GM19099 (cell line): Measurements from ENCODE around the gene SCARF2.

Source experiments
- POLR2A ChIP-seq: IDR thresholded peaks from 3 replicates; pipeline ENCODE4 v1.6.1; 2011; ENCODE audit warnings: low read depth; ENCODE audit not compliant: insufficient read length; ENCODE audit errors: extremely low read depth

Gene SCARF2

DNA sequence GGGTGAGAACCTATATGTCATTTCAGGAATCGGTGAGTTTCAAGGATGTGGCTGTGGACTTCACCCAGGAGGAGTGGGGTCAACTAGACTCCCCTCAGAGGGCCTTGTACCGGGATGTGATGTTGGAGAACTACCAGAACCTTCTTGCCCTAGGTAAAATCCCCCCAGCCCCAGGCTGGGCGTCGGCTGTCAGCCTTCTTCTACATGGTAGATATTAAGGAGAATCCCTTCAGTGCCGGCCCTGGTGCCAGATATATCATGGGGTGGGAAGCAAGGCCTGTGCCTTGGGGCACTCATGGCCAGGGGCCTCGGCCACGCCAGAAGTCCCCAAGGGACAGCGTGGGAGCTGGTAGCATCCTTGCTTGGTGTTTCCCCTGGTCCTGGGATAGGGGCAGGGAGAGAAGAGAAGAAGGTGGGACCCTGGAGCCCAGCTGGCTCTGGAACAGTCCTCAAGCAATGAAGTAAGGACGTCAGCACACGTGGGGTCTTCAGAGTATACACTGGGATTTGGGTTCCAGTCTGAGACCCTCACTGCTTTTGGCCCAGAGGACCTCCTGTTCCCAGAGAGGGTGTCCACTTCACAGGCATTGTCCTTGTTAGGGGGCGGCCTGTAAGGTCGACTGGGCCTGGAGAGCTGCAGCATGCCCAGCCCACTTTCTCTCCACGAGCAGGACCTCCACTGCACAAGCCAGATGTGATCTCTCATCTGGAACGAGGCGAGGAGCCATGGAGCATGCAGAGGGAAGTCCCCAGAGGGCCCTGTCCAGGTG, 36.8 kb downstream of the SCARF2 start:
- TF ChIP-seq POLR2A: no peak

DNA sequence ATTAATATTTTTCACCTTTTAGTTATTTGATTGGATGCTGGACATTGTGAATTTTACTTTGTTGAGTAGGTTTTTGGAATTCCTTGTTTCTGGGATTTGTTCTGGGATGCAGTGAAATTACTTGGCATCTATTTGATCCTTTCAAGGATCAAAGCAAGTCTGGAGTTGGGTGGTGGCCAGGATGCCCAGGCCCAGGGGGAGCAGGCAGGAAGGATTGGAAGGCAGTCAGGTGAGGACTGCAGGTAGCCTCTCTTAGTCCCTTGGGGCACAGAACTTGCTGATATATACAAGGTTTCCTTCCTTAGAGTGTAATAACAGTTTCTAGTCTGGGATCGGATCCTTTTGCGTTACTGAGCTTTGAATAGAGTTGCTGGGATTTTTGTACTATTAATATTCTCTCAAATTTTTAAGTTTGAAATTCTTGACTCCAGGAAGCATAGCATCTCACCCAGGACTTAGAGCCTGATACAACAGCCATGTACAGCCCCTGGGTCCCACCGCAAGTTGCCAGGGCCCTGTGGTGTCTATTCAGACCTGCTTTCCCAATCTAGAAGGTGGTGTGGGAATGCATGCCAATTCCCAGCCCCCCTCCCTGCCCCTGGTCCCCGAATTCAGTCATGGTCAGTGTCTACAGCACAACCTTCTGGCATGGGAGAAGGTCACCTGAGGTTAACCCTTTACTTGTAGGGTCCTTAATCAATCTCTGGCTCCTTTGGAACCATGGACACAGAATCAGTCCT, 37.6 kb downstream of the SCARF2 start:
- no peak for TF ChIP-seq POLR2A

DNA sequence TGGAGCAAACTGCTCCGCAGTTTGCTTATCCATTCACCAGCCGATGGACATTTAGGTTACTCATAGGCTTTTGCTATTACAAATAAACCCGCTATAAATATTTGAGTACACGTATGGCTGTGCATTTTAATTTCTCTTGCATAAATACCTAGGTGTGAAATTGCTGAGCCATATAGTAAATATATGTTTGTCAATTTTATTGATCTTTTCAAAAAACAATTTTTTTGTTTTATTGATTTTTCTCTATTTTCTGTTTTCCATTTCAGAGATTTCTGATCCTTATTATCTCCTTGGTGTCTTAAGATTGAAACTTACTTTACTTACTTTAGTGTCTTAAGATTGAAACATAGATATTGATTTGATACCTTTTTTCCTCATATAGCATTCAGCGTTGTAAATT, 39.2 kb downstream of the SCARF2 start:
- TF ChIP-seq POLR2A: no peak

DNA sequence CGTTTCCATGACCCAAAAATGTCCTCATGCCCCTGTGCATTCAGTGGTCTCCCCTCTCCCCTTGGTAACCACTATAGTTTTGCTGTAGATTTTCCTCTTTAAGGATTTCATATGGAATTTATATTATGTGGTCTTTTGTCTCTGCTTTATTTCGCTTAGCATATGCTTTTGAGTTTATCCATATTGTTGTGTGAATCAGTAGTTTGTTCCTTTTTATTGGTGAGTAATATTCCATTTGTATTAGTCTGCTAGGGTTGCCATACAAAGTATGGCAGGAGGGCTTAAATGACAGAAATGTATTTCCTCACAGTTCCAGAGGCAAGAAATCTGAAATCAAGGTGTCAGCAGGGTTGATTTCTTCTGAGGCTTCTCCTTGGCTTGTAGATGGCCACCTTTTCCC, 40.1 kb downstream of the SCARF2 start:
- TF ChIP-seq POLR2A: no peak

DNA sequence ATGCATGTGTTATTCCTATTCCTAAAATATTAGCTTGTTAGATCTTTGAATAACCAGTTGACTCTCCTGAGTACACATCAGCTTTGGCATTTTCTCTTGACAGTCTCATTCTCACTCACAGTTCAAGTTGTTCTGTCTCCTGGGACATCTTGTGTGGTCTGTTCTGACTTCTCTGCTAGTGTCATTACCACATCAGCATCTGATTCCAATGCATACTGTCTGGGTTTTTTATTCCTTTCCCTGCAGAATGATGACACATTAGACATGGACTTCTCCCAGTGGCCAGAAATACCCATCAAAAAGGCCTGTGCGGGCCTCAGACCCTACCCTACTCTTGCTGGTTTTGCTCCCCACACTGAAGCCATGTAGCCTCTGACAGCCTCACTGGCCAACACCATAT, 41.0 kb downstream of the SCARF2 start:
- no peak for TF ChIP-seq POLR2A

DNA sequence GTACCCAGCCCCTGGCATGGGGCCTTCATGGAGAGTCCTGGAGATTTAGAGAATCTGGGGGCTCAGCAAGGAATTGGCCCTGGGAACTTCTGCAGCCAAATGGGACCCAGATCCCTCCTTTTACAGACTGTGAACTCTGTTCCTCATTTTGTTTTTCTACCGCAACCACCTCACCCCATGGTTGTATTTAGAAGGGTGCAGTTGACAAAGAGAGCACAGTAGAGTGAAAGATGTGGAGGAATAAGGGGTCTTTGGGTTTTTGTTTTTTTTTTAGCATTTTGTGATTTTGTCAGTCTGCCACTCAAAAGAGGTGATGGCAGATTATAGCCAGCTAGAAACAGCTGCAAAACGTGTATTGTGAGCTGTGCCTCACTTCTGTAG, 41.7 kb downstream of the SCARF2 start:
- no peak for TF ChIP-seq POLR2A

DNA sequence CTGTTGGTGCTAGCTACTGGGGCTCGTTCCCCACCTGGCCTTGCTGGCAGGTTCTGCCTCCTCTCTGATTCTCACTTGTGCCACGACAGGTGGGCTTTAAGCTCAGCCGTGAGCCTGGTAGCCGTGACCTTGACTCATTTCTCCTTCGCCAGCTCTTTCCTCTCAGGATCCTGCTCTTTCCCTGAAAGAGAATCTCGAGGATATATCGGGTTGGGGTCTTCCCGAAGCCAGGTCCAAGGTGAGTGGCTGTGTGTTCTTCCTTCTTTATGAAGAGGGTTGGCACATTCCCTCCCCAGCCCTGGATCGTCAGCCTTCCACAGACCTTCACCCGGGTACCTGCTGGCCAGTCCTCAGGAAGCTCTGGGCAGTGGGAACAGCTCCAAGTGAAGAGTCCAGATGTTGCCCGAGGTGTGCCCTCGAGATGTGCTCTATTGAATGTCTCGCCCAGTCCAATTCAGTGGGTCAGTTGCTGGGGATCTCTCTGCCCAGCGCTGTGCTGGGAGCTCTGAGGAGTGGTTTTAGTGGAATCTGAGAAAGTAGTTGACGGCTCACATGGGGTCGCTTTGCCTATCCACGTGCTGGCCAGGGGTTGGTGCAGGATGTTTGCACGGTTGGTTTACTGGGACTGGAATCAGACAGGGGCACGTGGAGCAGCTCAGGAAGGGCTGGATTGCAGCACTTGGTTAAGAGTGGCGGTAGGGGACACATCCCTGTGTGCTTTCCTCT, 42.3 kb downstream of the SCARF2 start:
- no peak for TF ChIP-seq POLR2A

DNA sequence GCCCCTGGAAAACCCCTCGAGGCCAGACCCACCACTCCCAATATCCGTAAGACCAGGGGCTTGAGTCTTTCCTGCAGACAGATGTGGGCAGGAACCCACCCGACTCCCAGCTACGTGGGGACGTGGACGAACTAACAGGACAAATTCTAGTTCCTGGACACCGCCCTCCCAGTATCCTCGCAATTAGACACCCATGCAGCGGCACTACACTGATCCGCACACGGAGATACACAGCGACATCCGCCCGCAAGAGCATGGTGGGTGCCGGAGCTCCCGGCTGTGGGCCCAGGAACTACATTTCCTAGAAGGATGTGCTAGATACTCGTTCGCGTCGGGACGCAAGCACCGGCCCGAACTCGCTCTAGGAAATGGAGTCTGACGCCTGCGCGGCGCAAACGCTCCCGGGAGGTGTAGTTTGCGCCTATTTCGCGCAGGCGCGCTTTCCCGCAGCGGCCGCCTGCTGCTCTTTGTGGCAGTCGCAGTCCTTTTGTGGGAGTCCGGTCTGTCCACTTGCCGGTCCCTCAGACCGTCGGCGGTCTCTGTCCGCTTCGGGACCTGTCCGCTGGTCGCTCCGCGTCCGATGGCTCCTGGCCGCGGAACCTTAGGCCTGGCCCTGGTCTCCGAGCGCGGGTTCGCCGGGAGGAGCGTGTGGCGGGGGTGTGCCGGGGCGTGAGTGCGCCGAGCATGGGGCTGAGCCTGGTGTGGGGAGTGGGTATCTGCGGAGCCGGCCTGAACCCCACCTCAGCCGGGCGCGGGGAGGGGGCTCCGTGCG, 43.7 kb downstream of the SCARF2 start, which contains the start of gene ZNF74:
Gene ZNF74 (plus strand): TSS at position 447 of the 772 bp plus-strand sequence. CDS start 478 bp downstream, outside the sequence.
- TF ChIP-seq POLR2A: peak; percentile 91

DNA sequence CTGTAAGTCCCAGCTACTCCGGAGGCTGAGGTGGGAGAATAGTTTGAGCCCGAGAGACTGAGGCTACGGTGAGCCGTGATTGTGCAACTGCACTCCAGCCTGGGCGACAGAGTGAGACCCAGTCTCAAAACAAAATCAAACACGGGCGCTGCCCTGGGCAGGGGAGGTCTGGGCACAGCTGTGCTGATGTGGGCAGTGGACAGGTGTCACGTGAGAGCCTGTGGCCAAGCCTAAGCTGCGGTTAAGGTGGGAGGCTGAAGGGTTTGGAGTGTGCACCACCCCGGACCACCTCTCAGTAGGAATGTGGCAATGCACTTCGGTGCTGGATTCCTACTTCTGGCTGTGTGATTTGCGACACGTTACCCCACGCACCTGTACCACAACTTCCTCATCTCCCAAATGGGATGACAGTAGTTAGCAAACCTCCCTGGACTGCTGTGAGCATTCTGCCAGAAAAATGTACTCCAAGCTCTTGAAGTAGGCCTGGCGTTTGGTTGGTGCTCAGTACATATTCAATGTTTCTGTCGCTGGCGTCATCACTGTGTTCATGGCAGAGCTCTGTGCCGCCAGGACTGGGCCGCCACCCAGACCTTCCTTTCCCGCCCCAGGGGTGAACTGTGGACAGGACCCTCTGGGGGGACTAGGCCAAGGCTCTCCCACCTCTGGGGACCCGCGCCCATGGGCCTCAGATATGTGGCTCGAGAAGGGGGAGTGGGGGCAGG, 44.5 kb downstream of the SCARF2 start:
- no peak for TF ChIP-seq POLR2A

DNA sequence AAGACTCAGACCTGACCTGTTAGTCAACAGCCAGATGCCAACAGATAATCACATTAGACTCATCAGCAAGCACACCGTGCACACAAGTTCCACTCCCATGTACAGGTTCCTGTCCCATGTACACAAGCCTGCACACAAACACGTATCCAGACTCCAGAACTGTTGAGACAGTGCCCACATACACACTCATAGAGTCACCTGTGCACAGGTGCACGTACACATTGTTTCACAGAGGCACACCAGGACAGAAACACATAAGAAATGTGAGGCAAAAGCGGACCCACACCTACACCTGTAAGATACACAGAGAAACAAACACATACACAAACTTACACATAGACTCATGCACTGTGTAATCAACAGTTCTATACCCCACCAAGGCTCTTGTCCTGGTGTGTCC, 46.4 kb downstream of the SCARF2 start:
- no peak for TF ChIP-seq POLR2A

DNA sequence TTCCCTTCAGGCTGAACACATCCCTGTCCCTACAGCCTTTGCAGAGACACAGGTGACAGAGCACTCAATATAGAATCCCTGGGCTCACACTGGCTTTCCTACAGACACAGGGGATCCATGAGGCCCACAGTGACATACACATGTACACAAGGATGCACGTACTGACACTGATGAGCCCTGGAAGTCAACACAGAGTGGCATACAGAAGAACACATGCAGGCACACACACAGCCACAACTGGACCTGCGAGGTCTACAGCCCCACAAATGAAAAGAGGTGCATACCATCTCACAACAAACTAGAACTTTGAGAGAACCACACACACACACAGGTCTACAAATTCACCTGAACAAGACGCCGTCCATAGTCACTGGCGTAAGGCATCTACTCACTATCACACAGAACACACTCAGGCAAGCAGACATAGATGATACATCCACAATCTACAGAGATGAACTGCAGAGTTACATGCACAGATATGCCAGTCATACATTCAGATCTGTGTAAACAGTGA, 47.2 kb downstream of the SCARF2 start:
- no peak for TF ChIP-seq POLR2A

DNA sequence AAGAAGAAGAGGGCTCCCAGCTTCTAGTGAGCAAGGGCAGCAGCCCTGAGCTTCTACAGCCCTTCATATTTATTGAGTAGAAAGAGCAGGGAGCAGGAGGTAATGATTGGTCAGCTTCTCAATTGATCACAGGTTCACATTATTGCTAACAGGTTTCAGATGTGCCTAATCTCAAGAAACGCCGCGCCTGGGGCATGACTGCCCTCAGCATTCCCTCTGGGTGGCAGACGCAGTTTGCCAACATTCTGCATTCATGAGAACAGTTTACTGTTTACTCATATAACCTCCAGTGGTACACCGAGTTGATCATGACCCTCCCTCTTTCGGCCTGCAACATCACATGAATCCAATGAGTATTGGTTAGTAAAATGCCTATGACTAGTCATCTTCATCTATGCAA, 48.3 kb downstream of the SCARF2 start:
- TF ChIP-seq POLR2A: no peak

DNA sequence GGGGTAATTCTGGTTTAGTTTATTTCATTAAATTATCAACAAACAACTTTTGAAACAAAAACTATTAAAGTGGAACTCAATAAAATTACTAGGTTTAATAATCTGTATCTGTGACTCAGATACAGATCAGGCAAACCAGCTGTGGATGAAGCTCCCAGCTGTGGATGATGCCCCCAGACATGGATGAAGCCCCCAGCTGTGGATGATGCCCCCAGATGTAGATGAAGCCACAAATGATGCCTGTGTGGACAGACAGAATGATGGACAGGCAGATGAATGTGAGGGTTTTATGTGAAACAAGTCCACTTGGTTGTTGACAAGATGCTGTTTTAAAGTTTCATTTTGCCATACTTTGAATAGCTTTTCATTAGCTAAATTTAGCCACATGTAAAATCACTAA, 49.4 kb downstream of the SCARF2 start:
- no peak for TF ChIP-seq POLR2A

DNA sequence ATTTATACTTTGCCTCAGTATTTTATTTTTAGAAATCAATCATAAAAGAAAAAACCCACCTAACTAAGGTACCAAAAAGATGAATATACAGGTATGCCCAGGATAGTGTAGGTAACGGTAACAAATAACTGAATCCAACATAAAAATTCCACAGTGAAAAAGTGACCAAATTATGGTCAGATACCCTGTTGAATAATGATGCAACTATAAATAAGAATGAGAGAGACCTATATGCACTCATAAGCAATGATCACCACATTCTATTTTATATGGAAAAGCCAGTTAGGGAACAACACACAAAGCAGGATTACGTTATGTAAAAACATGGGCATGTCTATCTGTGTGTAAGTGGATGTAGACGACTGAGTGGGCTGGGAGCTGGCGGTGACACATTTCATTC, 50.7 kb downstream of the SCARF2 start:
- no peak for TF ChIP-seq POLR2A
